Sigmoid colon (tissue), 7 donors: ENCODE measurements around the gene LYSMD2. TPM values are rescaled to one million over a fixed set of nuclear protein-coding genes. Genes with fewer than 3 reads are reported as not detected.

Experiments
- DNase-seq: peaks from one replicate; pipeline ENCODE4 v3.0.0-alpha.2; 2019
- H3K27ac ChIP-seq, 4 donors: fragments of 200-600 bp; sonication (generic); one replicate each; pipeline ENCODE4 v1.5.1; 2016 to 2019; ENCODE audit warnings: mild to moderate bottlenecking in 1 of 4
- H3K27me3 ChIP-seq, 3 donors: fragments of 200-600 bp; sonication (generic); one replicate each; pipeline ENCODE4 v1.5.1; 2019; ENCODE audit warnings: mild to moderate bottlenecking in 1 of 3
- H3K36me3 ChIP-seq, 4 donors: fragments of 200-600 bp; sonication (generic); one replicate each; pipeline ENCODE4 v1.5.1; 2016 to 2019
- H3K4me1 ChIP-seq, 4 donors: fragments of 200-600 bp; sonication (generic); one replicate each; pipeline ENCODE4 v1.5.1; 2017 to 2019
- H3K4me3 ChIP-seq, 4 donors: fragments of 200-600 bp; sonication (generic); one replicate each; pipeline ENCODE4 v1.5.1; 2017 to 2019; ENCODE audit warnings: mild to moderate bottlenecking in 2 of 4, moderate library complexity in 1 of 4
- H3K9me3 ChIP-seq, 4 donors: fragments of 200-600 bp in 3 of 4; sonication (generic) in 3 of 4; one replicate each; pipeline versions ENCODE4 v1.5.1 to v1.6.1; 2013 to 2019
- EP300 ChIP-seq, 4 donors: sonication (generic); formaldehyde crosslinking; IDR thresholded peaks; one replicate each; pipeline ENCODE4 v1.6.1; 2017; ENCODE audit warnings: antibody characterized with exemption in 4 of 4
- POLR2A ChIP-seq, 2 donors: fragments of 450-650 bp; IDR thresholded peaks; one replicate each; pipeline ENCODE4 v1.6.1; 2016; ENCODE audit warnings: antibody characterized with exemption in 2 of 2, mild to moderate bottlenecking in 2 of 2, moderate library complexity in 2 of 2
- POLR2AphosphoS5 ChIP-seq, 4 donors: sonication (generic); formaldehyde crosslinking; IDR thresholded peaks; one replicate each; pipeline ENCODE4 v1.6.1; 2017; ENCODE audit warnings: antibody characterized with exemption in 4 of 4
- WGBS, 2 donors: extraction: QIAGEN DNeasy Blood & Tissue Kit; methylation state at CpG; one replicate each; pipeline ENCODE4 v1.1.7; 2013; 5-methylcytosine and 5-hydroxymethylcytosine counted together
- intact Hi-C: fragments of 100-400 bp; cut with DNase I; formaldehyde crosslinking; loops from one replicate; pipeline ENCODE4 v1.15.1; 2023
- polyA plus RNA-seq, 3 donors: library from polyadenylated mRNA; stranded (reverse); fragments of 200-250 nt; gene quantifications; one replicate each; pipeline ENCODE4 v1.2.3, GENCODE V29; 2013
- total RNA-seq, 4 donors: library from RNA; depleted of rRNA; stranded (reverse); fragments of >200 nt; gene quantifications; one replicate each; pipeline ENCODE4 v1.1.0, GENCODE V29; 2016
- TF ChIP-seq, protein P1 (sequence below), 4 experiments: fragments of 450-650 bp in 3 of 4; fragments of 200-600 bp in 1 of 4; IDR thresholded peaks; one replicate each; pipeline ENCODE4 v1.5.1; 2016 to 2019; ENCODE audit warnings: antibody characterized with exemption in 4 of 4, mild to moderate bottlenecking in 3 of 4, moderate library complexity in 2 of 4
- donor health status: healthy with polysubstance abuse.
- donor health status: Bipolar disorder and iron deficiency.
- donor health status: healthy.

LYSMD2 gene
- total and polyA plus RNA-seq, 7 donors: 6.7 to 28.5 (median 15.8) TPM

- intact Hi-C loops: no loop called here
- no peaks in the 10 kb centered on the region for H3K27me3 ChIP-seq
- TF ChIP-seq POLR2A (IDR thresholded peaks at IDR 0.05) (no peak), POLR2AphosphoS5 (IDR thresholded peaks at IDR 0.05) (no peak), EP300 (IDR thresholded peaks at IDR 0.05) (no peak)
- TF ChIP-seq, protein P1, sequence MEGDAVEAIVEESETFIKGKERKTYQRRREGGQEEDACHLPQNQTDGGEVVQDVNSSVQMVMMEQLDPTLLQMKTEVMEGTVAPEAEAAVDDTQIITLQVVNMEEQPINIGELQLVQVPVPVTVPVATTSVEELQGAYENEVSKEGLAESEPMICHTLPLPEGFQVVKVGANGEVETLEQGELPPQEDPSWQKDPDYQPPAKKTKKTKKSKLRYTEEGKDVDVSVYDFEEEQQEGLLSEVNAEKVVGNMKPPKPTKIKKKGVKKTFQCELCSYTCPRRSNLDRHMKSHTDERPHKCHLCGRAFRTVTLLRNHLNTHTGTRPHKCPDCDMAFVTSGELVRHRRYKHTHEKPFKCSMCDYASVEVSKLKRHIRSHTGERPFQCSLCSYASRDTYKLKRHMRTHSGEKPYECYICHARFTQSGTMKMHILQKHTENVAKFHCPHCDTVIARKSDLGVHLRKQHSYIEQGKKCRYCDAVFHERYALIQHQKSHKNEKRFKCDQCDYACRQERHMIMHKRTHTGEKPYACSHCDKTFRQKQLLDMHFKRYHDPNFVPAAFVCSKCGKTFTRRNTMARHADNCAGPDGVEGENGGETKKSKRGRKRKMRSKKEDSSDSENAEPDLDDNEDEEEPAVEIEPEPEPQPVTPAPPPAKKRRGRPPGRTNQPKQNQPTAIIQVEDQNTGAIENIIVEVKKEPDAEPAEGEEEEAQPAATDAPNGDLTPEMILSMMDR (IDR thresholded peaks at IDR 0.05): no peak
- H3K9me3 ChIP-seq: no peaks in the 10 kb centered on the region
- no peak overlapping the region for H3K27ac ChIP-seq
- H3K36me3 ChIP-seq: no peaks in the 10 kb centered on the region
- 56 to 65% methylated on average over 3 of the region's 3 CpGs for WGBS, 2 donors
- DNase-seq: no peak
- H3K4me3 ChIP-seq: no peak overlapping the region
- no peaks in the 10 kb centered on the region for H3K4me1 ChIP-seq
Observed at GRCh38 chr15:51692154-51692553, 45.3 kb downstream of the LYSMD2 start.

DNA sequence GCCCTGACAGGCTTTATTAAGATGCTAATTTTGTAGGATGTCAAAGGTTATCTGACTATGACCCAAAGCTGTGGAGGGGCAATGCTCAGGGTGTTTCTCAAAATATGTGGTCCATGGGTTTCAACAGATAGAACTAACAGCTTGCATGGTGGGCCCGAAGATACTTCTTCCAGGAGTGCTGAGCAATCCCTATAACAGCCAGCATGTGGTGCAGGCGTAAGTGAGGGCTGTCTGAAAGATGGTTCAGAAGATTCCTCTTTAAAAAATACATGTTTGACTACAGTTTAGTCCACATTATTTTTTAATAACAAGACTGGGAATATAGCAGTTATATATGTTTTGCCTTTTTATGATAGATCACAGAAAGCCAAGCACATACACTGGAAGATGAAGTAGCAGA lies 48.6 kb downstream of the LYSMD2 start:
- Histone ChIP-seq H3K4me1 (no peaks in the 10 kb centered on the region), H3K36me3 (no peaks in the 10 kb centered on the region), H3K27me3 (peaks cover 0 to 5% (median 0%) of the 10 kb centered on the region in 3 donors), H3K27ac (no peak overlapping the region), H3K4me3 (no peak overlapping the region), H3K9me3 (no peaks in the 10 kb centered on the region)
- intact Hi-C loops: no loop called here
- 66 to 71% methylated on average over 2 of the region's 2 CpGs for WGBS, 2 donors
- DNase-seq: no peak
- TF ChIP-seq EP300 (IDR thresholded peaks at IDR 0.05) (no peak), POLR2AphosphoS5 (IDR thresholded peaks at IDR 0.05) (no peak), POLR2A (IDR thresholded peaks at IDR 0.05) (no peak)
- TF ChIP-seq, protein P1 (IDR thresholded peaks at IDR 0.05): no peak

DNA sequence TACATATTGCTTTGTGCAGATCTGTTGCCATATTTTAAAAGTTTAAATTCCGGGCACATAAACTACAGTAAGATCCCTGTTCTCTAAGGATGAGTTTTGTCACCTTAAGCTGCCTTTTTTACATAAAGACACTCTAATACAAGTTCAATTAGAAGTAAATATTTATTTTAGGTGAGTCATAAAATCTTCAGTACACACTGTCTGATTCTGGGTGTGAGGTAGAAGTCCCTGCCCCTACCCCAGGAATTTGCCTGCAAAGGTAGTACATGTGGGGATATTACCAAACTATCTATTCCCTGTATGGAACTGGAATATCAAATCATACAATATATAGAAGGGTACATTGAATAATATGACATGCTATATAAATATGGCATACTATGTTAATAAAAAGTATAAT lies 49.9 kb downstream of the LYSMD2 start:
- H3K27me3 ChIP-seq: peaks cover 0 to 12% (median 0%) of the 10 kb centered on the region in 3 donors
- no peak overlapping the region for H3K4me3 ChIP-seq
- no peaks in the 10 kb centered on the region for H3K4me1 ChIP-seq
- no peak for DNase-seq
- no peaks in the 10 kb centered on the region for H3K36me3 ChIP-seq
- TF ChIP-seq POLR2AphosphoS5 (IDR thresholded peaks at IDR 0.05): no peak
- TF ChIP-seq, protein P1 (IDR thresholded peaks at IDR 0.05): no peak
- TF ChIP-seq EP300 (IDR thresholded peaks at IDR 0.05): no peak
- no peak for TF ChIP-seq POLR2A (IDR thresholded peaks at IDR 0.05)
- 0 to 43% methylated on average over 1 of the region's 1 CpG for WGBS, 2 donors
- intact Hi-C loops: no loop called here
- no peak overlapping the region for H3K27ac ChIP-seq
- H3K9me3 ChIP-seq: no peaks in the 10 kb centered on the region

GRCh38 chr15:51681303-51681963 lies 56.0 kb downstream of the LYSMD2 start, which contains the start of gene SCG3:
SCG3 (plus strand) TSS chr15:51681503; CDS start chr15:51681756, 253 bp downstream.
- DNase-seq: peak; percentile 78
- no peak for TF ChIP-seq POLR2A (IDR thresholded peaks at IDR 0.05)
- no peak for TF ChIP-seq EP300 (IDR thresholded peaks at IDR 0.05)
- TF ChIP-seq, protein P1 (IDR thresholded peaks at IDR 0.05): no peak
- no peak for TF ChIP-seq POLR2AphosphoS5 (IDR thresholded peaks at IDR 0.05)
- no peaks in the 10 kb centered on the region for H3K36me3 ChIP-seq
- H3K9me3 ChIP-seq: no peaks in the 10 kb centered on the region
- H3K4me1 ChIP-seq: peaks cover 0 to 8% (median 4%) of the 10 kb centered on the region in 4 donors
- H3K27me3 ChIP-seq: peaks cover 0 to 32% (median 3%) of the 10 kb centered on the region in 3 donors
- 4 to 8% methylated on average over 38 of the region's 38 CpGs for WGBS, 2 donors
- intact Hi-C loops: no loop called here
- H3K27ac ChIP-seq: no peak within 1 kb of the TSS
- peak within 1 kb of the TSS in 1 of 4 donors; percentile 12 for H3K4me3 ChIP-seq
